Skeletal muscle tissue (tissue), 4 donors: ENCODE results near the gene VSTM2L. TPM values are rescaled to one million over a fixed set of nuclear protein-coding genes. Genes with fewer than 3 reads are reported as not detected.

Experiments used
- H3K27ac ChIP-seq: one replicate; pipeline ENCODE4 v1.7.0; 2013; ENCODE audit warnings: mild to moderate bottlenecking, low read depth, low read length, inconsistent platforms
- H3K27me3 ChIP-seq, 3 donors: one replicate each; pipeline ENCODE4 v1.7.0; 2013; ENCODE audit warnings: low read length in 3 of 3; ENCODE audit not compliant: control insufficient read depth in 3 of 3, insufficient read depth in 3 of 3
- H3K36me3 ChIP-seq, 3 donors: one replicate each; pipeline ENCODE4 v1.7.0; 2013; ENCODE audit warnings: low read length in 3 of 3; ENCODE audit not compliant: control insufficient read depth in 3 of 3, insufficient read depth in 3 of 3
- H3K4me1 ChIP-seq, 3 donors: one replicate each; pipeline ENCODE4 v1.7.0; 2013; ENCODE audit warnings: low read length in 3 of 3, mild to moderate bottlenecking in 3 of 3; ENCODE audit not compliant: control insufficient read depth in 3 of 3, insufficient read depth in 3 of 3
- H3K4me3 ChIP-seq, 3 donors: one replicate each; pipeline ENCODE4 v1.7.0; 2013; ENCODE audit warnings: low read length in 3 of 3
- H3K9ac ChIP-seq, 3 donors: one replicate each; pipeline ENCODE4 v1.7.0; 2013; ENCODE audit warnings: low read length in 3 of 3, mild to moderate bottlenecking in 3 of 3, moderate library complexity in 2 of 3, low read depth in 1 of 3
- H3K9me3 ChIP-seq, 3 donors: one replicate each; pipeline ENCODE4 v1.7.0; 2013; ENCODE audit warnings: low read length in 3 of 3; ENCODE audit not compliant: control insufficient read depth in 3 of 3
- total RNA-seq: library from RNA; depleted of rRNA; stranded (reverse); fragments of >200 nt; gene quantifications from one replicate; pipeline ENCODE4 v1.2.3, GENCODE V29; 2014
- donor health status: Osteomylitis.

VSTM2L gene
- total RNA-seq, 1 donor from 2014 or later = not detected

GRCh38 chr20:37917461-37917860 is 14.5 kb downstream of the VSTM2L start:
- peaks cover 65 to 88% (median 79%) of the 10 kb centered on the region in 3 donors for H3K27me3 ChIP-seq
- H3K9me3 ChIP-seq = no peaks in the 10 kb centered on the region
- H3K36me3 ChIP-seq = no peaks in the 10 kb centered on the region
- H3K27ac ChIP-seq = no peak overlapping the region
- H3K9ac ChIP-seq = no peak overlapping the region
- peaks cover 8 to 15% (median 10%) of the 10 kb centered on the region in 3 donors for H3K4me1 ChIP-seq
- H3K4me3 ChIP-seq = no peak overlapping the region

GRCh38 chr20:37918035-37918434 is 15.1 kb downstream of the VSTM2L start:
- Histone ChIP-seq H3K27me3 (peaks cover 60 to 85% (median 79%) of the 10 kb centered on the region in 3 donors), H3K9me3 (no peaks in the 10 kb centered on the region), H3K27ac (no peak overlapping the region)

GRCh38 chr20:37919389-37920040 is 16.6 kb downstream of the VSTM2L start:
- Histone ChIP-seq H3K27me3 (peaks cover 46 to 70% (median 65%) of the 10 kb centered on the region in 3 donors), H3K9me3 (no peaks in the 10 kb centered on the region), H3K27ac (no peak overlapping the region), H3K36me3 (no peaks in the 10 kb centered on the region), H3K4me1 (peaks cover 5 to 10% (median 9%) of the 10 kb centered on the region in 3 donors), H3K4me3 (no peak overlapping the region), H3K9ac (no peak overlapping the region)

More at GRCh38 chr20:37918035-37918434, 15.1 kb downstream of the VSTM2L start:
- Histone ChIP-seq H3K36me3 (no peaks in the 10 kb centered on the region), H3K9ac (no peak overlapping the region), H3K4me3 (no peak overlapping the region), H3K4me1 (peaks cover 8 to 15% (median 10%) of the 10 kb centered on the region in 3 donors)

GRCh38 chr20:37920270-37920669 is 17.3 kb downstream of the VSTM2L start:
- H3K27me3 ChIP-seq = peaks cover 38 to 63% (median 60%) of the 10 kb centered on the region in 3 donors

GRCh38 chr20:37920679-37921322 is 17.9 kb downstream of the VSTM2L start:
- no peak overlapping the region for H3K9ac ChIP-seq
- H3K27me3 ChIP-seq = peaks cover 34 to 61% (median 61%) of the 10 kb centered on the region in 3 donors
- no peak overlapping the region for H3K4me3 ChIP-seq
- peaks cover 0 to 5% (median 2%) of the 10 kb centered on the region in 3 donors for H3K4me1 ChIP-seq
- no peaks in the 10 kb centered on the region for H3K9me3 ChIP-seq
- no peak overlapping the region for H3K27ac ChIP-seq
- H3K36me3 ChIP-seq = no peaks in the 10 kb centered on the region

More at GRCh38 chr20:37920270-37920669, 17.3 kb downstream of the VSTM2L start:
- Histone ChIP-seq H3K27ac (no peak overlapping the region), H3K9ac (no peak overlapping the region), H3K4me3 (no peak overlapping the region), H3K36me3 (no peaks in the 10 kb centered on the region), H3K9me3 (no peaks in the 10 kb centered on the region), H3K4me1 (peaks cover 0 to 5% (median 2%) of the 10 kb centered on the region in 3 donors)

GRCh38 chr20:37921341-37921929 is 18.5 kb downstream of the VSTM2L start:
- no peaks in the 10 kb centered on the region for H3K9me3 ChIP-seq
- no peak overlapping the region for H3K4me3 ChIP-seq
- H3K27ac ChIP-seq = no peak overlapping the region
- H3K27me3 ChIP-seq = peaks cover 28 to 55% (median 55%) of the 10 kb centered on the region in 3 donors
- no peak overlapping the region for H3K9ac ChIP-seq
- no peaks in the 10 kb centered on the region for H3K4me1 ChIP-seq
- no peaks in the 10 kb centered on the region for H3K36me3 ChIP-seq

GRCh38 chr20:37922016-37922415 is 19.1 kb downstream of the VSTM2L start:
- no peak overlapping the region for H3K27ac ChIP-seq
- no peak overlapping the region for H3K4me3 ChIP-seq
- H3K27me3 ChIP-seq = peaks cover 22 to 50% (median 49%) of the 10 kb centered on the region in 3 donors
- H3K36me3 ChIP-seq = no peaks in the 10 kb centered on the region
- H3K4me1 ChIP-seq = no peaks in the 10 kb centered on the region
- no peak overlapping the region for H3K9ac ChIP-seq
- H3K9me3 ChIP-seq = no peaks in the 10 kb centered on the region

- Histone ChIP-seq H3K4me3 (no peak overlapping the region), H3K9me3 (no peaks in the 10 kb centered on the region), H3K4me1 (no peaks in the 10 kb centered on the region), H3K9ac (no peak overlapping the region), H3K36me3 (no peaks in the 10 kb centered on the region), H3K27ac (no peak overlapping the region), H3K27me3 (peaks cover 15 to 38% (median 29%) of the 10 kb centered on the region in 3 donors)
Measured at GRCh38 chr20:37925265-37926165, 22.6 kb downstream of the VSTM2L start.

- Histone ChIP-seq H3K4me1 (no peaks in the 10 kb centered on the region), H3K9me3 (no peaks in the 10 kb centered on the region), H3K9ac (no peak overlapping the region), H3K4me3 (no peak overlapping the region), H3K36me3 (no peaks in the 10 kb centered on the region), H3K27me3 (peaks cover 15 to 40% (median 39%) of the 10 kb centered on the region in 3 donors), H3K27ac (no peak overlapping the region)
Measured at GRCh38 chr20:37926612-37927011, 23.7 kb downstream of the VSTM2L start.
